Right ventricle myocardium inferior (tissue), 1 donor: ENCODE measurements around the gene PIGM. TPM values are rescaled to one million over a fixed set of nuclear protein-coding genes. Genes with fewer than 3 reads are reported as not detected.

Experiments
- ATAC-seq: fragments of 200-7000 bp; cut with Tn5 transposase; one replicate; pipeline ENCODE4 v1.9.1; 2020; ENCODE audit warnings: mild to moderate bottlenecking, moderate library complexity
- DNase-seq: peaks from one replicate; pipeline ENCODE4 v3.0.0; 2021; ENCODE audit errors: missing footprints
- intact Hi-C: fragments of 100-400 bp; cut with DNase I; formaldehyde crosslinking; loops from one replicate; pipeline ENCODE4 v1.11.0; 2022
- total RNA-seq: library from RNA; stranded (reverse); fragmentation: NEBNext Ultra II Directional; extraction: Animal tissue kit (Norgen Biotek cat#: 25700); gene quantifications from one replicate; pipeline ENCODE4 v1.2.1, GENCODE V29; 2021
- donor health status: DM: no; HTN: yes; CAD: no; lungs with severe emphysema.

Gene PIGM
- total RNA-seq, 1 donor from 2014 or later, result 2.4 TPM

GRCh38 chr1:159977364-159978106 lies 54.3 kb downstream of the PIGM start:
- intact Hi-C loops, result no loop called here
- DNase-seq, result no peak

More at GRCh38 chr1:159977364-159978106, 54.3 kb downstream of the PIGM start:
- no peak for ATAC-seq

Other genes with a start within 250 kb of the PIGM start
- gene FCRL6, start 229.6 kb downstream of the PIGM start, total RNA-seq, result 0.57 TPM
- gene SLAMF8, start 205.1 kb downstream of the PIGM start, total RNA-seq, result 1.6 TPM
- gene VSIG8, start 169.3 kb downstream of the PIGM start, total RNA-seq, result not detected
- 1.0 TPM for gene CFAP45, start 131.8 kb downstream of the PIGM start, total RNA-seq
- gene TAGLN2, start 106.5 kb downstream of the PIGM start, total RNA-seq, result 143 TPM
- 0.30 TPM for gene IGSF9, start 86.4 kb downstream of the PIGM start, total RNA-seq
- not detected for gene SLAMF9, start 77.8 kb downstream of the PIGM start, total RNA-seq
- gene KCNJ10, start 38.2 kb upstream of the PIGM start, total RNA-seq, result not detected
- not detected for gene KCNJ9, start 49.5 kb upstream of the PIGM start, total RNA-seq
- 21.9 TPM for gene IGSF8, start 66.6 kb upstream of the PIGM start, total RNA-seq
- 209 TPM for gene ATP1A2, start 83.8 kb upstream of the PIGM start, total RNA-seq
- not detected for gene ATP1A4, start 119.6 kb upstream of the PIGM start, total RNA-seq
- gene CASQ1, start 158.6 kb upstream of the PIGM start, total RNA-seq, result 27.0 TPM
- gene PEA15, start 173.4 kb upstream of the PIGM start, total RNA-seq, result 283 TPM
- gene DCAF8, start 230.6 kb upstream of the PIGM start, total RNA-seq, result 142 TPM